ENCODE measurements around the gene GCM1. TPM values are rescaled to one million over a fixed set of nuclear protein-coding genes. Genes with fewer than 3 reads are reported as not detected.

Gene GCM1
- total RNA-seq, 1 experiment from 2014 or later: 0.07 TPM

DNA sequence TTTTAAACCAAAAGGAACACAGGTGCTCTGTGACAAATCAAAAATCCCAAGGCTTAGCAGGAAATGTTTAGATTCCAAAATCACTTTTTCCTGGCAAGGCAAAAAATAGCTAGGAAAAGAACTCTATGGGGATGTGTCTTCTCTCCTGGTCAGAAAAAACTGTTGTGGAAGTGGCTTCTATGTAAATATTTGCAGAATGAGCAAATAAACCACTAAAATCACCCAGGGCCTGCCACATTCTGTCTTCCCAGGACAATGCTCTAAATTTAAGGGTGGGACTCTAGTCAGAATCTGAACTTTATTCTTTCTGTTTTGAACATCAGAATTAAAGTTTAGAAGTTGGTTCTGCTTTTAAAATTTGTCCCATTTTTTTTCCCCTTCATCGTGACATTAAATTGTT is 29.3 kb downstream of the GCM1 start:
- DNase-seq (ENCODE audit: low read depth, low spot score): no peak
- CTCF ChIA-PET: interaction anchor here (1.0 kb wide), 1 partner anchor 374 kb away, joined by 3 read pairs; no protein-coding TSS in a partner anchor
- no peak for ATAC-seq
- H3K4me2 ChIP-seq (ENCODE audit: low read length): no peak overlapping the region
- no peak overlapping the region for H3K4me3 ChIP-seq (replicated peaks in 1 of 2; ENCODE audit: low read depth in 1 of 2, low read length in 2 of 2)
- H3K27me3 ChIP-seq (ENCODE audit: insufficient read depth, low read length): no peaks in the 10 kb centered on the region
- peaks cover 4 to 12% of the 10 kb centered on the region in 2 experiments; a peak in 3 of 4 replicates for H3K4me1 ChIP-seq (ENCODE audit: control insufficient read depth in 1 of 2, insufficient read depth in 2 of 2, low read length in 2 of 2)
- H4K20me1 ChIP-seq (ENCODE audit: insufficient read depth): no peaks in the 10 kb centered on the region
- no peaks in the 10 kb centered on the region for H3K79me2 ChIP-seq (ENCODE audit: insufficient read depth, low read length)
- BruUV-seq (replicated peaks): no TSS peak
- peak overlapping the region; percentile 46 for H2AFZ ChIP-seq (ENCODE audit: low read depth, low read length, poor library complexity, severe bottlenecking)
- TF ChIP-seq, protein P1, sequence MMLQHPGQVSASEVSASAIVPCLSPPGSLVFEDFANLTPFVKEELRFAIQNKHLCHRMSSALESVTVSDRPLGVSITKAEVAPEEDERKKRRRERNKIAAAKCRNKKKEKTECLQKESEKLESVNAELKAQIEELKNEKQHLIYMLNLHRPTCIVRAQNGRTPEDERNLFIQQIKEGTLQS (IDR thresholded peaks at IDR 0.05): no peak
- intact Hi-C loops (cut with micrococcal nuclease): loop anchor here (10.0 kb wide), 1 partner anchor 585 kb away; no protein-coding TSS in a partner anchor
- no peaks in the 10 kb centered on the region for H3K9me3 ChIP-seq (ENCODE audit: control insufficient read depth in 1 of 2, insufficient read depth in 1 of 2, low read depth in 1 of 2, low read length in 2 of 2)
- no peaks in the 10 kb centered on the region for H3K9me2 ChIP-seq (ENCODE audit: insufficient read depth)
- no peak overlapping the region for H3K9ac ChIP-seq (ENCODE audit: low read length)
- H3K36me3 ChIP-seq (ENCODE audit: control insufficient read depth in 1 of 2, insufficient read depth in 2 of 2, low read length in 2 of 2): no peaks in the 10 kb centered on the region
- RAD21 ChIA-PET (ENCODE audit: low non-redundant PET in 1 of 2, low total read pairs in 2 of 2, uncharacterized antibody in 2 of 2, unreplicated experiment in 2 of 2): no interaction called here
- no peak overlapping the region for H3K27ac ChIP-seq (ENCODE audit: low read depth, low read length)
- POLR2A ChIA-PET: no interaction called here

DNA sequence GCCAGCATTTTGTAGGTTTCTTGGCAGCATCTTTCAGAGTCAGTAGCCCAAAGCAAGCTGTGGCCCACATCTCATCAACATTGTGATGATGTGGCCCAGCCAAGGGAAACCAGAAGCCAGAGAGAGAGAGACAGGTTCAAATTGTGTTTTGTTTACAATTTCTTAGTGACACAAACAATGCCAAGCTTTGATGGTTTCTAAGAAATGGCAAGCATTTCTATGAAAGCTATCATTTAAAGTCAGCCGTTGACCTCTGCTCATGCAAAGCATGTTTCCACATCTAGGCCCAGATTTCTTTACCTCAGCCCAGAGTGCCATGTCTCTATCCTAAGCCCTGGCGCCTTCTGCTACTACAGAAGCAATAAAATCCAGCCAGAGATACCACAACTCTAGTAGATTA is 32.9 kb downstream of the GCM1 start:
- H3K79me2 ChIP-seq (ENCODE audit: insufficient read depth, low read length): no peaks in the 10 kb centered on the region
- CTCF ChIA-PET: no interaction called here
- H3K27ac ChIP-seq (ENCODE audit: low read depth, low read length): no peak overlapping the region
- H3K36me3 ChIP-seq (ENCODE audit: control insufficient read depth in 1 of 2, insufficient read depth in 2 of 2, low read length in 2 of 2): no peaks in the 10 kb centered on the region
- BruUV-seq (replicated peaks): no TSS peak
- no peak overlapping the region for H3K9ac ChIP-seq (ENCODE audit: low read length)
- H3K4me3 ChIP-seq (replicated peaks in 1 of 2; ENCODE audit: low read depth in 1 of 2, low read length in 2 of 2): no peak overlapping the region
- H3K4me2 ChIP-seq (ENCODE audit: low read length): no peak overlapping the region
- peaks cover 8 to 22% of the 10 kb centered on the region in 2 experiments; a peak in 3 of 4 replicates for H3K4me1 ChIP-seq (ENCODE audit: control insufficient read depth in 1 of 2, insufficient read depth in 2 of 2, low read length in 2 of 2)
- H3K9me2 ChIP-seq (ENCODE audit: insufficient read depth): no peaks in the 10 kb centered on the region
- no peaks in the 10 kb centered on the region for H3K9me3 ChIP-seq (ENCODE audit: control insufficient read depth in 1 of 2, insufficient read depth in 1 of 2, low read depth in 1 of 2, low read length in 2 of 2)
- TF ChIP-seq ELF1 (IDR thresholded peaks at IDR 0.05; ENCODE audit: borderline replicate concordance, low read depth) (no peak), FOSL1 (IDR thresholded peaks at IDR 0.05; ENCODE audit: low read depth) (no peak), ZNF274 (IDR thresholded peaks at IDR 0.05; ENCODE audit: low read depth, low read length) (no peak), CBX3 (IDR thresholded peaks at IDR 0.05; ENCODE audit: low read depth) (no peak), EZH2phosphoT487 (IDR thresholded peaks at IDR 0.05; ENCODE audit: borderline replicate concordance) (no peak)
- RAD21 ChIA-PET (ENCODE audit: low non-redundant PET in 1 of 2, low total read pairs in 2 of 2, uncharacterized antibody in 2 of 2, unreplicated experiment in 2 of 2): no interaction called here
- no peaks in the 10 kb centered on the region for H3K27me3 ChIP-seq (ENCODE audit: insufficient read depth, low read length)
- intact Hi-C loops (cut with micrococcal nuclease): loop anchor here (10.0 kb wide), 1 partner anchor 589 kb away; no protein-coding TSS in a partner anchor
- DNase-seq (ENCODE audit: low read depth, low spot score) (no peak), ATAC-seq (no peak)
- POLR2A ChIA-PET: no interaction called here
- no peaks in the 10 kb centered on the region for H4K20me1 ChIP-seq (ENCODE audit: insufficient read depth)
- no peak overlapping the region for H2AFZ ChIP-seq (ENCODE audit: low read depth, low read length, poor library complexity, severe bottlenecking)

Measured in HCT116 (cell line).